Ammon's horn (tissue), 1 donor: ENCODE results near the gene DYNC1H1.

ENCODE experiments used
- DNase-seq: peaks from one replicate; pipeline ENCODE4 v3.0.0-alpha.2; 2016; ENCODE audit warnings: low spot score

DYNC1H1 gene

GRCh38 chr14:102089621-102090343, 125.4 kb downstream of the DYNC1H1 start:
- DNase-seq, result no peak

- DNase-seq, result no peak
Observed at GRCh38 chr14:102090713-102091112, 126.3 kb downstream of the DYNC1H1 start.

- DNase-seq, result no peak
Observed at GRCh38 chr14:102092806-102093205, 128.4 kb downstream of the DYNC1H1 start.

- DNase-seq, result no peak
Observed at GRCh38 chr14:102094101-102094500, 129.7 kb downstream of the DYNC1H1 start.

- DNase-seq, result no peak
Observed at GRCh38 chr14:102095231-102095870, 131.0 kb downstream of the DYNC1H1 start.

GRCh38 chr14:102095871-102096568, 131.6 kb downstream of the DYNC1H1 start:
- DNase-seq, result no peak

GRCh38 chr14:102096569-102097188, 132.3 kb downstream of the DYNC1H1 start:
- DNase-seq, result peak; percentile 89

- DNase-seq, result no peak
Observed at GRCh38 chr14:102097441-102098135, 133.2 kb downstream of the DYNC1H1 start.

- DNase-seq, result no peak
Observed at GRCh38 chr14:102103062-102103695, 138.8 kb downstream of the DYNC1H1 start.

- no peak for DNase-seq
Observed at GRCh38 chr14:102105369-102105768, 141.0 kb downstream of the DYNC1H1 start.
